Femur (tissue), 1 donor: ENCODE data around the gene DOCK1.

Experiments used
- DNase-seq: peaks from one replicate; pipeline ENCODE4 v3.0.0-alpha.2; 2017

DOCK1 gene

GRCh38 chr10:127012071-127012768 is 107.0 kb downstream of the DOCK1 start:
- no peak for DNase-seq

DNA sequence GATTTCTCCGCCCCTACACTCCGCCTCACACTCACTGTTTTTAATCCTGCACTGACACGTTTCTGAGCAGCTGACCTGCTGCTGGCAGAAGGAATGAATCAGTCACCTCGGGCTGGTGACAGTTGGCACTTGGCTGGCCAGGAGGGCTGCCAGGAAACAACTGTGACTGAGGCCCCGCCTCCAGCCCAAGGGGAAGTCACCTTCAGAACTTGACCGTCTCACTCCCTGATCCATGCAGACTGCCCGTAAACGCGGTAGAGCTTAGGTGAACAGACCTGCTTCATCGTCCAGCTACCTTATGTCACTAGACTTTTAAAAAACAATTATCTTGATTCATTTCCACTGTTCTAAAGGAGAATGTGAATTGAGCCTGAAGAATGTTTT is 107.5 kb downstream of the DOCK1 start:
- peak; percentile 61 for DNase-seq

DNA sequence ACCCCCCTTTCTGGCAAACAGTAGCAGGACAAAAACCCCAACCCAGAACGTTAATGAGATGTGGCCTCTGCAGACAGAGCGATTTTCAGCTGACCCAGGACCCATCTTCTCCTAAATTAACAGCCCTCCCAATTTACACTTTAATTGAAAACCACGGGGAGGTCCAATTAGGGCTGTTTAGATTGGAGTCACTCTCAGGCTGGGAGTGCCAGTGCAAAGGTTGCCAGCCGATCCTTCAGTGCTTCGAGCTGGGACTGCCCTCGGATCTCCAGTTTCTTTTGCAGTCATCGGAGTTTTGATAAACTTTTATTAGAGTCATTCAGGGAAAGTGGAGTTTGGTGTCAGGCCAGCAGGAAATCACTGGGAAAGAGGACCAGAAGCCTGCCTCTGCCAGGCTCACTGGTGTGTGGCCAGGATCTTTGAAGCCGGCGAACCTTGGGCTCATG is 108.0 kb downstream of the DOCK1 start:
- no peak for DNase-seq

- no peak for DNase-seq
These were observed 108.7 kb downstream of the DOCK1 start for GRCh38 chr10:127013691-127014473.

DNA sequence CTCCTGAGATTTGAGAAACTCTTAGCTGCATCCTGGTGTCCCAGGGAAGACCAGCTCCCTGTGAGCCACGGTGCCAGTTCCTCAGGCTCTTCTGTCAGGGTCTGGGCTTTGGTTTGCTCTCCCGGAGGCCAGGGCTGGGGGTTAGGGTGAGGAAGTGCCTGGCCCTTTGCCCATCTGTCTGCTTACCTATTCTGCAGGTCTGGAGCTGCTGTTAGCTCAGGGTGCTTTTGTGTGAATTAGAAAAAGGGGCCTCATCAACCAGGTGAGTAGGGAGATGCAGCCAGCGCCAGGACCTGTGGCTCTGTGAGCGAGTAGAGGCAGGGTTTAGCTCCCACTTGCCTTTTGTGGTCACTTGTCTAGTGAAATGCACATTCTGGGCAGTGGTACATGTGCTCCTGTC is 109.4 kb downstream of the DOCK1 start:
- no peak for DNase-seq

DNA sequence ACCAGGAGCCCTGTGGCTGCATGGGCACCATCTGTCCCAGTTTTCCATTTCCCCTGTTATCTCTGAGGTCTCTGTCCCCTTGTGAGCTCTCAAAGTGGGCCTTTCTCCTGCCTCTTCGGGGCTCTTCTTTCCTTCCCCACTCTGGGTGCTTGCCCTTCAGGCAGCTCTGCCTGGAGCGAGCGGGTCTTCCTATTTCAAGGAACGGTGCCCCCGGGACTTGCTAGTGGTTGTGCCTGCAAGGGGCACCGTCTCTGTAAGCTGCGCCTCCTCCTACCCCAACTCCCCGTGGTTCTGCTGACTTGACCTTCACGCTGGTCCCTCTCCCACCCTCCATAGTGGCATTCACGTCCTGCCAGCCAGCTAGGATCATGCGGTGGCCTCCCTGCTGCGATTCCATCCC is 110.1 kb downstream of the DOCK1 start:
- peak; percentile 6 for DNase-seq

- DNase-seq, result peak; percentile 10
These were observed 111.1 kb downstream of the DOCK1 start for GRCh38 chr10:127016331-127016730.

- DNase-seq, result no peak
These were observed 112.5 kb downstream of the DOCK1 start for GRCh38 chr10:127017541-127018297.

GRCh38 chr10:127018298-127018650 is 113.0 kb downstream of the DOCK1 start:
- DNase-seq, result no peak

DNA sequence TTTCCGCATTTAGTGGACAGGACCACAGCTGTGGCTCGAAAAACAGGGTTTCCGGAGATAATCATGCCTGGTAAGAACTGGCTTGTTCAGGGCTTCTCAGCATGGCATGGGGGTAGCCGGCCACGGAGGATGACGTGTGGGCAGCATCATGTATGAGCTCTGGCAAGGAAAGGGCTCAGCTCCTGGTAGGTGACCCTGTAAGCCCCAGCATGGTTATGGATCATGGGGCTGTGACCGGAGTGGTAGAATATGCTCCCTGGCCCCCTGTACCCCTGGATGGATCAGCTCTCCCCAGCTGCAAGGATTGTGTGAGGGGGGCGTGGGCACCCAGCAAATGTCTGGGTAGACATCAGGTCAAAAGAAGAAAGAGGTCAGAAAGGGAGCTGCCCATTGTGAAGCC is 113.5 kb downstream of the DOCK1 start:
- DNase-seq, result no peak

DNA sequence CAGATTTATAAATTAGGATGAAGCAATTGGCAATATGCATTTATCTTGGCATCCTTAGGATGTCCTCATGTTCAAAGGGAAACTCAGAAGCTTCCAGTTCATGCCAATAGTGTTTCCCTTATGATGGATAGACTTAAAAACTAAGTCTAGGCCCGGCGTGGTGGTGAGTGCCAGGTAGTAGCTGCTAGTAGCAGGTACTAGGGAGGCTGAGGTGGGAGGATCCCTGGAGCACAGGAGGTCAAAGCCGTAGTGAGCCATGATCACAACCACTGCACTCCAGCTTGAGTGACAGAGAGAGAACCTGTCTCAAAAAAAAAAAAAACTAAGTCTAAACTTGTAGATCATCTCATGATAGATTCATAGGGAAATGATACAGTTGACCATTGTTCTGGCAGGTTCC is 115.0 kb downstream of the DOCK1 start:
- DNase-seq, result no peak

- DNase-seq, result no peak
These were observed 116.6 kb downstream of the DOCK1 start for GRCh38 chr10:127021801-127022200.

DNA sequence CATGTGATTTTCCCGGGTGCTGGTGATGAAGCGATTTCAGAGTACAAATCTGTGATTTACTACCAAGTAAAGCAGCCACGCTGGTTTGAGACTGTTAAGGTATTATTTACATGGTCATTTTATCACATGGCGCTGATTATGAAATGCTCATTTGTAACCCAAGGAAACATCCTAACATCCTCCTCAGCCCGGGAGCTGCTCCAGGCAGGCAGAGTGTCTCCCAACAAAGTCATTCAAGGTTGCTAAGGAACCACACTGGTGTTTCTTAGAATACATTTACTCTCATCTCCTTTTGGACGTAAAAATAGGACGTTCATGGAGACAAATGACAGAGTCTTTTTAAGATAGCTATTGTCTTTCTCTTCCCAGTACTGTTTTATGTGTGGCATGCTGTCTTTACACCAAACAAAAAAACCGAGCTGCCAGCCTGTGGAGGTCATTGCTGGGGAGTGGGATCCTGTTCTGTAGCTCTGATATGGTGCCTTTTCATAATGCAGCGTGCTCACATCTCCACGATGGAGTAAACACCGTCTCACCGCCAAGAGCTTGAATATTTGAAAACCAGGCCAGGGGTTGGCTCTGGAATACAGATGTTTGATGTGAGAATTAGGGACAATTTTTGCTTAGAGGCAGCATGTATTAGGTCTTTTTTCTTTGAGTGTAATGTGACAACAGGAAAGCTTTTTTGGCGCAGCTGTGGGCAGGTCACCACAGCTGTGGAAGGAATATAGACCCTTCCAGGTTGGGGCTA is 119.6 kb downstream of the DOCK1 start:
- peak; percentile 66 for DNase-seq

GRCh38 chr10:127027786-127028185 is 122.6 kb downstream of the DOCK1 start:
- DNase-seq, result no peak

DNA sequence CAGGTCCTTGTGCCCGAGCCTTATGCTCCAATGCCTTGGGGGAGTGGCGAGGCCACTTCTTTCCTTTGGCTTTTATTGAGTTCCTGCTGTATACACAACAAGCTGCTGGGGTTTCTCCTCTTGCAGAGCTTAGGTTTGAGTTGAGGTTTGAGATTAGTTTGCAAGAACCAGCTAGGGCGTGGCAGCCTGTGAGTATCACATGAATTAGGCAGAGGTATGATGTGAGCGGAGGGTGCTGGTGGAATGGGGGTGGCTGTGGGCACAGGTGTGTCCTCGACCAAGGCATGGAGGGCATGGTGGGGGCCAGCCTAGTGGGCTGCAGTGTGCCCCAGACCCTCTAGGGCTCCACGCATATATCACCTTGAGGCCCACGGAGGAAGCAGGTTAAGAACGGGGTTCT is 123.3 kb downstream of the DOCK1 start:
- no peak for DNase-seq

GRCh38 chr10:127029061-127029460 is 123.8 kb downstream of the DOCK1 start:
- no peak for DNase-seq

DNA sequence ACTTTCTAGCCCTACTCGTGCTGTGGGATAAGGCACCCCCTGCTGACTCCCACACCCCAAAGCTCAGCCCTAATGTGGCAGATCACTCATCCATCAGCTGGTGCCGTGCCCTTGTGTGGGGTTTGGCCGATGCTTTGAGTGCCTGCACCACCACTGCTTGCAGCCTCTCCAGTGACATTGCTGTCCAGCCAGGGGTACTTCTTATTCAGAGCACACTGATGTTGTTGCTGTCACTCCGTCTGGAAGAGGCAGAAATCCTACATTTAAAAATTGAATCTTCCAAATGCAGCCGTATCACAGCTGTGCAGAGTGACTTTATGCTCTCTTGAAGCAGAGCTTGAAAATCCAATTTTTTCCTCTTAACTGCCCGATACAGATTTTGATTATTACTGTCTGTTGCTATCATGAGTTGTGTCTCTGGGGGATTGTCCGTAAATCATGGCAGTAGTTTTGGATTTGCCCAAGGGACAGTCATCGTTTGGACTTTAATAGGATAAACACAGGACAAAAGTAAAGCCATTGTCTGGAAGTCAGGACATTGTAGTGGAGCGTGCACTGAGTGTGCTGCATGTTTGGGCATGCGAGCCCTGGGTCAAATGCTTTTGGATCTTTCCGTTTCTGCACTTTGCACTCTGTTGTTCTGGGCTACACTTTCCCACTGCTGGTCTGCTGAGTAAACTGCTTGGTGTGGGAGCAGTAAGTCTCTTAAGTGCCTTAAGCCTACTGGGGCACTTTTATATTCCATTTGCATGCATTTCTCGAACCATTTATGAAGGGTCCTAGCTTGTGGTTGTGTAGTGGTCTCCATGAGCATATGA is 128.2 kb downstream of the DOCK1 start:
- DNase-seq, result no peak

DNA sequence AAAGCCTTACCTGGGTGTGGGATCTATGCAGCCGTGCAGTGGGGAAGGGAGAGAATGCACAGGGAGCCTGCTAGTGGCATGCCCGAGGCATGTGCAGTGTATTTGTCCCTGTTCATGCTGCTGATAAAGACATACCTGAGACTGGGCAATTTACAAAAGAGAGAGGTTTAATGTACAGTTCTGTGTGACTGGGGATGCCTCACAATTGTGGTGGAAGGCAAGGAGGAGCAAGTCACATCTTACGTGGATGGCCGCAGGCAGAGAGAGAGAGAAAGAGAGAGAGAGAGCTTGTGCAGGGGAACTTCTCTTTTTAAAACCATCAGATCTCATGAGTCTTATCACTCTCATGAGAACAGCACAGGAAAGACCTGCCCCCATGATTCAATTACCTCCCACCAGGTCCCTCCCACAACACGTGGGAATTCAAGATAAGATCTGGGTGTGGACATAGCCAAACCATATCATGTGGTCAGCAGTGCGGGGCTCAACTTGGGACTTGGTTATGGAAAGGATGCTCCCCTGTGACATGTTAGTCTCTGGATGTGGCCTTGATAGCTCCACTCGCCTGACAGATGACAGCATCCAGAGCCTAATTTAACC is 128.9 kb downstream of the DOCK1 start:
- DNase-seq, result no peak

- DNase-seq, result no peak
These were observed 129.6 kb downstream of the DOCK1 start for GRCh38 chr10:127034790-127035189.

DNA sequence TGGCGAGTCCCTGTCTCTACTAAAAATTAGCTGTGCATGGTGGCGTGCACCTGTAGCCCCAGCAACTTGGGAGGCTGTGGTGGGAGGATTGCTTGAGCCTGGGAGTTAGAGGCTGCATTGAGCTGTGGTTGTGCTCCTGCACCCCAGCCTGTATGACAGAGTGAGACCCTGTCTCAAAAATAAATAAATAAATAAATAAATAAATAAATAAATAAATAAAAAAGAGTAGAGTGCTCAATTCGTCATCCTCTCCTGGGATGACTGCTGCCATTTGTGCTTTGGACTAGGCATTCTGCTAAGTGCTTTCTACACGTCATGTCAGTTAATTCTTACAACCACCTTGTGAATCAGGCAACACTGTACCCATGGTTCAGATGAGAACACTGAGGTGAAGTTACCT is 130.6 kb downstream of the DOCK1 start:
- no peak for DNase-seq

DNA sequence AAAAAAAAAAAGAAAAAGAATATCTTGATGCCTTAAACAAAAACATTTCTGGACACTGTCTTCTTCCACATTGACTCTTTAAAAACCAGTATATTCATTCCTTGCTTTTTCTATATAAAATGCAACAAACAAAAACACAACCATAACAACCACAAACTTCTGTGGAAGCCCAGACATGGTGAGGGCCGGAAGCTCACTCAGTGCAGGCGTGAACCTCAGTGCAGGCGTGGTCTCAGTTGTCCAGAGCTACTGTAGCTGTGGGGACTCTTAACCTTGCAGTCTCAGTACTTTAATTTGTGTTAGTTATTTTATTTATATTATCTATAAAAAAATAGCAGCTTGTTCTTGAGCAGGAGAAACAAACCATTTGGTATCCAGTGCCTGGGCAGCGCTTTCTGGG is 131.8 kb downstream of the DOCK1 start:
- no peak for DNase-seq

DNA sequence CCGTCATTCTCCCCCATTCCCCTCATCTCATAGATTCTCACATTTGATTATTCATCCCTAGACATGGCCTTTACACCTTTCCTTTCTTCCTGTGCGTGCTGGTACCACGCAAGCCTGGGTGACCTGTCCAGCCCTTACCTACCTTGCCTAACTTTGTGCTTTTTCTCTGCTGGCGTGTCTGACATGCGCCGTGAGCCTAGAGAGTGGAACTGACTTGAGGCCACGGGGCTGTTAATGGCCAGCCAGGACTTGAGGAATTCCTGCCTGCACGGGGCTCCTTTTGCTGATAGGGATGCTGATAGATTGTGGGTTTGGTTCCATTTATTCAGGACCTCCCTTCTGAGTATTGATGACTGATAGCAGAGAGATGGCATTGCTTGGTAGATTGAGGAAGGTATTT is 134.2 kb downstream of the DOCK1 start:
- DNase-seq, result no peak
